ENCODE data around the gene CTBP2. TPM values are rescaled to one million over a fixed set of nuclear protein-coding genes. Genes with fewer than 3 reads are reported as not detected.

CTBP2 gene
- polyA plus RNA-seq, 1 experiment = 72.9 TPM

DNA sequence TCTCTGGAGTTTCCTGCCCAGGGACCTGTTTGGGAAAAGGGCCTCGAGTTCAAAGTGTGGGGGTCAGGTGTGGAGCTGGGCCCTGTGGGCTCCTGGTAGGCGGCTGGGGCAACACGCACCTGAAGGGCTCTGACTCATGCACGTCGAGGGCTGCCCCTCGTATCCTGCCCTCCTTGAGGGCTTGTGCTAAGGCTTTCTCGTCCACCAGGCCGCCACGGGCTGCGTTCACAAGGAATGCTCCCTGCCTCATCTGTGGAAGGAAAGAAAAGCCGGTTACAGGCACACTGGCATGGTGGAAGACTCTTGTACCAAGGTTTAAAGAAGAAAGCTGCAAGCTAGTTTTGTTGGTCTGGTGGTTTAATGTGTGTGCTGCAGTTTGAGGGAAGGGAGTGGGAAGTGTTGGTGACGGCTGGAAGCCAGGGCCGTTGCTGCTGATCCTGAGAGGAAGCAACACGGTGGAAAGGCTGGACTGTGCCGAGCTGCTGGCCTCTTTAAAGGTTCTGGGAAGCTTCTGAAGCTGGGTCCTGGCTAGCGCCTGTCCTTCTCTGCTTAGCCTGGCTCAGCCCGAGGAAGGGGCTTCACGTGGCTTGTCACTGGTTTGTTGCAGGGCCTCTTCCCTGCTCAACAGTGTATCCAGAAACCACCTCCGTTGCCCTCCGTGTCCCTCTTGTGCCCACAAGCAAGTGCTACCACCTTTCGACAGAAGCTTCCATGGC lies 166.5 kb downstream of the CTBP2 start:
- Histone ChIP-seq H3K27me3 (ENCODE audit: control insufficient read depth, insufficient read depth, low read length) (no peaks in the 10 kb centered on the region), H3K36me3 (ENCODE audit: control insufficient read depth, insufficient read depth, low read length) (peaks cover 54% of the 10 kb centered on the region), H3K4me3 (ENCODE audit: low read depth, low read length) (no peak overlapping the region)
- no peak for DNase-seq (ENCODE audit: low read depth)
- CTCF ChIA-PET = interaction anchor here (1.5 to 2.3 kb wide), 5 partner anchors 8 to 465 kb away, joined by 4 to 20 read pairs (median 10); no protein-coding TSS in a partner anchor
- TF ChIP-seq, protein P1, sequence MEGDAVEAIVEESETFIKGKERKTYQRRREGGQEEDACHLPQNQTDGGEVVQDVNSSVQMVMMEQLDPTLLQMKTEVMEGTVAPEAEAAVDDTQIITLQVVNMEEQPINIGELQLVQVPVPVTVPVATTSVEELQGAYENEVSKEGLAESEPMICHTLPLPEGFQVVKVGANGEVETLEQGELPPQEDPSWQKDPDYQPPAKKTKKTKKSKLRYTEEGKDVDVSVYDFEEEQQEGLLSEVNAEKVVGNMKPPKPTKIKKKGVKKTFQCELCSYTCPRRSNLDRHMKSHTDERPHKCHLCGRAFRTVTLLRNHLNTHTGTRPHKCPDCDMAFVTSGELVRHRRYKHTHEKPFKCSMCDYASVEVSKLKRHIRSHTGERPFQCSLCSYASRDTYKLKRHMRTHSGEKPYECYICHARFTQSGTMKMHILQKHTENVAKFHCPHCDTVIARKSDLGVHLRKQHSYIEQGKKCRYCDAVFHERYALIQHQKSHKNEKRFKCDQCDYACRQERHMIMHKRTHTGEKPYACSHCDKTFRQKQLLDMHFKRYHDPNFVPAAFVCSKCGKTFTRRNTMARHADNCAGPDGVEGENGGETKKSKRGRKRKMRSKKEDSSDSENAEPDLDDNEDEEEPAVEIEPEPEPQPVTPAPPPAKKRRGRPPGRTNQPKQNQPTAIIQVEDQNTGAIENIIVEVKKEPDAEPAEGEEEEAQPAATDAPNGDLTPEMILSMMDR (IDR thresholded peaks at IDR 0.05; ENCODE audit: insufficient read depth, low read depth, low read length) = no peak
- POLR2A ChIA-PET = no interaction called here

DNA sequence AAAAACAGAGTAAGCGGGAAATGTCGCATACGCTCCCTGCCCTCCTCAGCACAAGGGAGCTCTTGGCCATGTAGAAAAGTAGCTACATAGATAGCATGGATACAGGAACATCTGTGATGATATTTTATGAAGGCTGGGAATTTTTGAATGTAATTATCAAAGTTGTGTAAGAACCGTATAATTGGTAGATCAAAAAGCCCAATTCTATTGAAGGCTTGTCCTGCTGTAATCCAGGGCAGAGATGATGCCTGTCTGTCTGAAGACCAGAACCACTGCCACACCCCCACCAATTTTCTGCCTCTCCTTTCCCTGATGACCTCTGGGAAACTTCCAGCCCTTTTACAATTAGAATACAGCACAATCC lies 167.0 kb downstream of the CTBP2 start:
- DNase-seq (ENCODE audit: low read depth) = no peak
- Histone ChIP-seq H3K4me3 (ENCODE audit: low read depth, low read length) (no peak overlapping the region), H3K27me3 (ENCODE audit: control insufficient read depth, insufficient read depth, low read length) (no peaks in the 10 kb centered on the region), H3K36me3 (ENCODE audit: control insufficient read depth, insufficient read depth, low read length) (peaks cover 53% of the 10 kb centered on the region)
- ChIA-PET POLR2A (no interaction called here), CTCF (interaction anchor here (0.6 to 2.3 kb wide), 14 partner anchors 8 to 464 kb away, joined by 3 to 20 read pairs (median 4); no protein-coding TSS in a partner anchor)
- TF ChIP-seq, protein P1 (IDR thresholded peaks at IDR 0.05; ENCODE audit: insufficient read depth, low read depth, low read length) = no peak

DNA sequence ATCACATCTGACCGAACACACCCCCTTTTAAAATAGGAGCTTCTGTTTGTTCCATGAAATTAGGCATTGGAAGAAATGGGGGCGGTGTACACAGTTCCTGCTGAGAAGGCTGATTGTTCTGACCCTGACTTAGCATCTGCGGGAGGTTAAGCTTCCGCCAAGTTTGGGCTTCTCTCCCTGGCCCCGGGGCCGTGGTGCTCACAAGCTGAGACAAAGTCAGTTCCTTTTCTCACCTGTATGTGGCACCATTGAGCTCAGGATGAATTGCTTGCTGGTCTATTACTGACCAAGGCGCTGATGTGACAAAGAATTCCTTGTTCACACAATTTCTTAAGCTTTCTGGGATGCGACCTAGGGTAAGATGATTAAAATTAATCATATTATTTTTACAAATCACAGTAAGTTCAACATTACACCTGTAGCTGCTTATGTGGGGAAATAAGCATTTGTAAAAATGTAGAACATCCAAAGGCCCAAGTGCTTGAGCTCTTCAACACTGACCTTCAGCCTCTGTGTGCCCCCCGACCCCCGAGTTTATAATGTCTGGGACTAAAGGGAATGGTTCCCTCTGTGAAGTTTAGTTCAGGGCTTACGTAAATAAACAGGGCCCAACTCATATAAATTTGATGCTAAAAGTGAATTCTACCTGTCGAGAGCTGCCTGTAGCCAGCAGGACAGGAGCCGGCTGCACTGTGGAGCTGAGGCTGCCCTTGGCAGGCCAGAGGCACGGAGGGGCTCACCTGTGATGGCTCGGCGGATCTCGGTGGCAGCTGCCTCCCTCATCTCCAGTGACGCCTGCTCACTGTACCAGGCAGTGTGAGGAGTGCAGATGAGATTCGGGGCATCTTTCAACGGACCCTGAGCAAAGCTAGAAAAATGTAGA lies 167.7 kb downstream of the CTBP2 start:
- TF ChIP-seq, protein P1 (IDR thresholded peaks at IDR 0.05; ENCODE audit: insufficient read depth, low read depth, low read length) = peak; percentile 65
- ChIA-PET CTCF (interaction anchor here (0.6 to 2.7 kb wide), 23 partner anchors 9 to 702 kb away, joined by 3 to 20 read pairs (median 4); no protein-coding TSS in a partner anchor), POLR2A (no interaction called here)
- Histone ChIP-seq H3K4me3 (ENCODE audit: low read depth, low read length) (no peak overlapping the region), H3K36me3 (ENCODE audit: control insufficient read depth, insufficient read depth, low read length) (peaks cover 47% of the 10 kb centered on the region), H3K27me3 (ENCODE audit: control insufficient read depth, insufficient read depth, low read length) (no peaks in the 10 kb centered on the region)
- no peak for DNase-seq (ENCODE audit: low read depth)

DNA sequence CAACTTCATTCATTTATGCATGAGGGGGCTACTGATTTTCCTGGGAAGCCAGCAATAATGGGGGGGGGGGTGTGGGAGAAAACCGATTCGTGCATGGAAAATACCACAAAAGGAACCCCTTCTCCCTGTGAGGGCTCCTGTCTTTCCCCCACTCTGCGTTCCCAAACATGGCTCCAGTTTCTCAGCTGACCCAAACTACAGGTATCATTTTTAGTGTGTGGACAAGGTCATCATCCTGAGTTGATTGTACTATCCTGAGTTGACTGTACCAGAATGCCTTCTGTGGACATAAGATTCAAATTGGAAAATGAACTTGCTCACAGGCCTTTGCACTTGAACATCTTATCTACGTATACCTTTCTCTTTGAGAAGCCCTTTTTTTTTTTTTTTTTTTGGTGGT lies 168.5 kb downstream of the CTBP2 start:
- Histone ChIP-seq H3K36me3 (ENCODE audit: control insufficient read depth, insufficient read depth, low read length) (peaks cover 43% of the 10 kb centered on the region), H3K27me3 (ENCODE audit: control insufficient read depth, insufficient read depth, low read length) (no peaks in the 10 kb centered on the region), H3K4me3 (ENCODE audit: low read depth, low read length) (no peak overlapping the region)
- POLR2A ChIA-PET = no interaction called here
- CTCF ChIA-PET = interaction anchor here (0.8 to 2.7 kb wide), 15 partner anchors 10 to 163 kb away, joined by 3 to 20 read pairs (median 4); no protein-coding TSS in a partner anchor
- DNase-seq (ENCODE audit: low read depth) = no peak
- TF ChIP-seq, protein P1 (IDR thresholded peaks at IDR 0.05; ENCODE audit: insufficient read depth, low read depth, low read length) = no peak
